ENCODE data around the gene AGAP1. TPM values are rescaled to one million over a fixed set of nuclear protein-coding genes. Genes with fewer than 3 reads are reported as not detected.

The AGAP1 gene
- total RNA-seq, 1 donor from 2014 or later = 20.4 TPM

- Mint-ChIP-seq H3K4me1 (peaks cover 41% of the 10 kb centered on the region), H3K9me3 (no peaks in the 10 kb centered on the region), H3K36me3 (peaks cover 16% of the 10 kb centered on the region)
Observed at GRCh38 chr2:235848946-235849345, 355.1 kb downstream of the AGAP1 start.

GRCh38 chr2:235849489-235849888, 355.6 kb downstream of the AGAP1 start:
- peaks cover 19% of the 10 kb centered on the region for H3K4me1 ChIP-seq
- H3K79me2 ChIP-seq (ENCODE audit: low read depth) = no peaks in the 10 kb centered on the region
- H3K9me3 ChIP-seq (ENCODE audit: low read depth) = no peaks in the 10 kb centered on the region
- DNase-seq (ENCODE audit: low spot score) = no peak
- H3K27me3 ChIP-seq = no peaks in the 10 kb centered on the region
- no peak overlapping the region for H3K4me2 ChIP-seq
- Mint-ChIP-seq H3K9me3 (no peaks in the 10 kb centered on the region), H3K4me3 (no peak overlapping the region), H3K4me1 (peaks cover 42% of the 10 kb centered on the region), H3K36me3 (peaks cover 16% of the 10 kb centered on the region), H3K27ac (no peak overlapping the region), H3K27me3 (ENCODE audit: insufficient read depth, low read depth) (peaks cover 10% of the 10 kb centered on the region)
- TF ChIP-seq EZH2phosphoT487 (IDR thresholded peaks at IDR 0.05) = no peak
- TF ChIP-seq CTCF (IDR thresholded peaks at IDR 0.05) = no peak
- TF ChIP-seq EZH2 (IDR thresholded peaks at IDR 0.05) = no peak
- no peak overlapping the region for H3K9ac ChIP-seq
- no peaks in the 10 kb centered on the region for H3K36me3 ChIP-seq
- peaks cover 17% of the 10 kb centered on the region for H3F3A ChIP-seq (ENCODE audit: low read depth)
- peaks cover 56% of the 10 kb centered on the region for H4K20me1 ChIP-seq (ENCODE audit: low read depth)
- no peak overlapping the region for H2AFZ ChIP-seq (replicated peaks)
- H3K27ac ChIP-seq = no peak overlapping the region
- H3K4me3 ChIP-seq = no peak overlapping the region

More at GRCh38 chr2:235848946-235849345, 355.1 kb downstream of the AGAP1 start:
- DNase-seq (ENCODE audit: low spot score) = no peak
- TF ChIP-seq EZH2 (IDR thresholded peaks at IDR 0.05) (no peak), EZH2phosphoT487 (IDR thresholded peaks at IDR 0.05) (no peak), CTCF (IDR thresholded peaks at IDR 0.05) (no peak)
- H3K9ac ChIP-seq = no peak overlapping the region
- no peaks in the 10 kb centered on the region for H3K9me3 ChIP-seq (ENCODE audit: low read depth)
- peaks cover 19% of the 10 kb centered on the region for H3K4me1 ChIP-seq
- H3K4me3 ChIP-seq = no peak overlapping the region
- H3K27me3 Mint-ChIP-seq (ENCODE audit: insufficient read depth, low read depth) = peaks cover 10% of the 10 kb centered on the region
- no peak overlapping the region for H3K27ac ChIP-seq
- H3K79me2 ChIP-seq (ENCODE audit: low read depth) = no peaks in the 10 kb centered on the region
- H3K4me2 ChIP-seq = no peak overlapping the region
- no peak overlapping the region for H3K4me3 Mint-ChIP-seq
- peaks cover 56% of the 10 kb centered on the region for H4K20me1 ChIP-seq (ENCODE audit: low read depth)
- H3K27me3 ChIP-seq = no peaks in the 10 kb centered on the region
- H3F3A ChIP-seq (ENCODE audit: low read depth) = peaks cover 17% of the 10 kb centered on the region
- no peak overlapping the region for H3K27ac Mint-ChIP-seq
- H2AFZ ChIP-seq (replicated peaks) = no peak overlapping the region
- H3K36me3 ChIP-seq = no peaks in the 10 kb centered on the region

- TF ChIP-seq EZH2 (IDR thresholded peaks at IDR 0.05) = no peak
- no peak for TF ChIP-seq EZH2phosphoT487 (IDR thresholded peaks at IDR 0.05)
- TF ChIP-seq CTCF (IDR thresholded peaks at IDR 0.05) = no peak
- DNase-seq (ENCODE audit: low spot score) = no peak
- Histone ChIP-seq H3K4me2 (no peak overlapping the region), H2AFZ (replicated peaks) (no peak overlapping the region), H3K9ac (no peak overlapping the region), H3F3A (ENCODE audit: low read depth) (peaks cover 17% of the 10 kb centered on the region), H3K4me3 (no peak overlapping the region), H3K9me3 (ENCODE audit: low read depth) (no peaks in the 10 kb centered on the region), H3K27me3 (no peaks in the 10 kb centered on the region), H3K4me1 (peaks cover 19% of the 10 kb centered on the region), H4K20me1 (ENCODE audit: low read depth) (peaks cover 58% of the 10 kb centered on the region), H3K79me2 (ENCODE audit: low read depth) (no peaks in the 10 kb centered on the region), H3K36me3 (no peaks in the 10 kb centered on the region), H3K27ac (no peak overlapping the region)
- Mint-ChIP-seq H3K27me3 (ENCODE audit: insufficient read depth, low read depth) (peaks cover 10% of the 10 kb centered on the region), H3K9me3 (no peaks in the 10 kb centered on the region), H3K27ac (no peak overlapping the region), H3K4me1 (peaks cover 38% of the 10 kb centered on the region), H3K36me3 (peaks cover 18% of the 10 kb centered on the region), H3K4me3 (no peak overlapping the region)
Observed at GRCh38 chr2:235850289-235850688, 356.4 kb downstream of the AGAP1 start.

All from neural progenitor cell (in vitro differentiated cells).